ENCODE measurements around the gene LGMN.

GRCh38 chr14:92712654-92713051, 35.8 kb downstream of the LGMN start:
- TF ChIP-seq CTCF (conservative IDR thresholded peaks at IDR 0.05; ENCODE audit: low read length) (no peak), EZH2phosphoT487 (IDR thresholded peaks at IDR 0.05; ENCODE audit: borderline replicate concordance, low read depth, low read length) (no peak)
